SK-N-SH treated with all-trans-retinoic acid at 6 μM for 48 hours (cell line): ENCODE data around the gene PCDHA12.

ENCODE experiments used
- ATAC-seq: fragments of 200-7000 bp; cut with Tn5 transposase; 3 replicates; pipeline ENCODE4 v1.9.1; 2020; ENCODE audit warnings: mild to moderate bottlenecking, moderate library complexity
- BACH2 ChIP-seq: fragments of 250-450 bp; sonication (Bioruptor Pico); IDR thresholded peaks from 2 replicates; pipeline ENCODE4 v1.9.0; 2021; ENCODE audit warnings: mild to moderate bottlenecking, borderline replicate concordance
- CSDC2 ChIP-seq: fragments of 250-450 bp; sonication (Bioruptor Pico); IDR thresholded peaks from 2 replicates; pipeline ENCODE4 v1.5.0; 2020; ENCODE audit warnings: mild to moderate bottlenecking, moderate library complexity
- ESRRG ChIP-seq: fragments of 250-450 bp; sonication (Bioruptor Pico); IDR thresholded peaks from 2 replicates; pipeline ENCODE4 v1.6.1; 2021; ENCODE audit warnings: mild to moderate bottlenecking
- ISL1 ChIP-seq: fragments of 250-450 bp; sonication (Bioruptor Pico); IDR thresholded peaks from 2 replicates; pipeline ENCODE4 v2.1.2; 2022; ENCODE audit warnings: mild to moderate bottlenecking, moderate library complexity
- OSR1 ChIP-seq: fragments of 250-450 bp; sonication (Bioruptor Pico); IDR thresholded peaks from 2 replicates; pipeline ENCODE4 v1.8.0; 2022; ENCODE audit warnings: moderate library complexity, mild to moderate bottlenecking, inconsistent platforms
- PPARA ChIP-seq: fragments of 250-450 bp; sonication (Bioruptor Pico); IDR thresholded peaks from 2 replicates; pipeline ENCODE4 v1.5.0; 2020; ENCODE audit warnings: mild to moderate bottlenecking, borderline replicate concordance
- RARB ChIP-seq: fragments of 250-450 bp; sonication (Bioruptor Pico); IDR thresholded peaks from 2 replicates; pipeline ENCODE4 v1.8.0; 2021; ENCODE audit warnings: mild to moderate bottlenecking, moderate library complexity
- SNAI2 ChIP-seq: fragments of 250-450 bp; sonication (Bioruptor Pico); IDR thresholded peaks from 2 replicates; pipeline ENCODE4 v1.5.0; 2020; ENCODE audit warnings: mild to moderate bottlenecking, moderate library complexity
- TCF4 ChIP-seq: fragments of 250-450 bp; sonication (Bioruptor Pico); IDR thresholded peaks from 2 replicates; pipeline ENCODE4 v1.8.0; 2021; ENCODE audit warnings: mild to moderate bottlenecking, moderate library complexity, borderline replicate concordance
- TOX ChIP-seq: fragments of 250-450 bp; sonication (Bioruptor Pico); IDR thresholded peaks from 2 replicates; pipeline ENCODE4 v1.8.0; 2021; ENCODE audit warnings: mild to moderate bottlenecking, moderate library complexity, borderline replicate concordance
- ZC3H10 ChIP-seq: fragments of 250-450 bp; sonication (Bioruptor Pico); IDR thresholded peaks from 2 replicates; pipeline ENCODE4 v1.5.1; 2021; ENCODE audit warnings: mild to moderate bottlenecking, moderate library complexity
- ZFP3 ChIP-seq: fragments of 250-450 bp; sonication (Bioruptor Pico); IDR thresholded peaks from 2 replicates; pipeline ENCODE4 v1.5.0; 2020; ENCODE audit warnings: mild to moderate bottlenecking, moderate library complexity
- ZFP30 ChIP-seq: fragments of 450-650 bp; formaldehyde crosslinking; IDR thresholded peaks from 2 replicates; pipeline ENCODE4 v1.5.0; 2022; ENCODE audit warnings: mild to moderate bottlenecking, moderate library complexity
- ZNF70 ChIP-seq: fragments of 450-650 bp; formaldehyde crosslinking; IDR thresholded peaks from 2 replicates; pipeline ENCODE4 v1.5.0; 2020; ENCODE audit warnings: mild to moderate bottlenecking, moderate library complexity
- ZNF8 ChIP-seq: fragments of 450-650 bp; formaldehyde crosslinking; IDR thresholded peaks from 2 replicates; pipeline ENCODE4 v1.5.0; 2020; ENCODE audit warnings: mild to moderate bottlenecking, moderate library complexity
- TF ChIP-seq, protein P1 (sequence below): fragments of 250-450 bp; sonication (Bioruptor Pico); IDR thresholded peaks from 2 replicates; pipeline ENCODE4 v1.8.0; 2021; ENCODE audit warnings: low read depth, mild to moderate bottlenecking, moderate library complexity, borderline replicate concordance
- TF ChIP-seq, protein P2 (sequence below): fragments of 250-450 bp; sonication (Bioruptor Pico); IDR thresholded peaks from 2 replicates; pipeline ENCODE4 v1.5.1; 2020; ENCODE audit warnings: low read depth, mild to moderate bottlenecking, moderate library complexity
- TF ChIP-seq, protein P3 (sequence below): fragments of 250-450 bp; sonication (Bioruptor Pico); IDR thresholded peaks from 2 replicates; pipeline ENCODE4 v1.5.0; 2020; ENCODE audit warnings: mild to moderate bottlenecking, moderate library complexity
- TF ChIP-seq, protein P4 (sequence below): fragments of 250-450 bp; sonication (Bioruptor Pico); IDR thresholded peaks from 2 replicates; pipeline ENCODE4 v1.8.0; 2020; ENCODE audit warnings: mild to moderate bottlenecking, moderate library complexity, borderline replicate concordance
- TF ChIP-seq, protein P5 (sequence below): fragments of 250-450 bp; sonication (Bioruptor Pico); IDR thresholded peaks from 2 replicates; pipeline ENCODE4 v1.5.1; 2021; ENCODE audit warnings: mild to moderate bottlenecking, moderate library complexity

PCDHA12 gene, protein sequence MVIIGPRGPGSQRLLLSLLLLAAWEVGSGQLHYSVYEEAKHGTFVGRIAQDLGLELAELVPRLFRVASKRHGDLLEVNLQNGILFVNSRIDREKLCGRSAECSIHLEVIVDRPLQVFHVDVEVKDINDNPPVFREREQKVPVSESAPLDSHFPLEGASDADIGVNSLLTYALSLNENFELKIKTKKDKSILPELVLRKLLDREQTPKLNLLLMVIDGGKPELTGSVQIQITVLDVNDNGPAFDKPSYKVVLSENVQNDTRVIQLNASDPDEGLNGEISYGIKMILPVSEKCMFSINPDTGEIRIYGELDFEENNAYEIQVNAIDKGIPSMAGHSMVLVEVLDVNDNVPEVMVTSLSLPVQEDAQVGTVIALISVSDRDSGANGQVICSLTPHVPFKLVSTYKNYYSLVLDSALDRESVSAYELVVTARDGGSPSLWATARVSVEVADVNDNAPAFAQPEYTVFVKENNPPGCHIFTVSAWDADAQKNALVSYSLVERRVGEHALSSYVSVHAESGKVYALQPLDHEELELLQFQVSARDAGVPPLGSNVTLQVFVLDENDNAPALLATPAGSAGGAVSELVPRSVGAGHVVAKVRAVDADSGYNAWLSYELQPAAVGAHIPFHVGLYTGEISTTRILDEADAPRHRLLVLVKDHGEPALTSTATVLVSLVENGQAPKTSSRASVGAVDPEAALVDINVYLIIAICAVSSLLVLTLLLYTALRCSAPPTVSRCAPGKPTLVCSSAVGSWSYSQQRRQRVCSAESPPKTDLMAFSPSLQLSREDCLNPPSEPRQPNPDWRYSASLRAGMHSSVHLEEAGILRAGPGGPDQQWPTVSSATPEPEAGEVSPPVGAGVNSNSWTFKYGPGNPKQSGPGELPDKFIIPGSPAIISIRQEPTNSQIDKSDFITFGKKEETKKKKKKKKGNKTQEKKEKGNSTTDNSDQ

DNA sequence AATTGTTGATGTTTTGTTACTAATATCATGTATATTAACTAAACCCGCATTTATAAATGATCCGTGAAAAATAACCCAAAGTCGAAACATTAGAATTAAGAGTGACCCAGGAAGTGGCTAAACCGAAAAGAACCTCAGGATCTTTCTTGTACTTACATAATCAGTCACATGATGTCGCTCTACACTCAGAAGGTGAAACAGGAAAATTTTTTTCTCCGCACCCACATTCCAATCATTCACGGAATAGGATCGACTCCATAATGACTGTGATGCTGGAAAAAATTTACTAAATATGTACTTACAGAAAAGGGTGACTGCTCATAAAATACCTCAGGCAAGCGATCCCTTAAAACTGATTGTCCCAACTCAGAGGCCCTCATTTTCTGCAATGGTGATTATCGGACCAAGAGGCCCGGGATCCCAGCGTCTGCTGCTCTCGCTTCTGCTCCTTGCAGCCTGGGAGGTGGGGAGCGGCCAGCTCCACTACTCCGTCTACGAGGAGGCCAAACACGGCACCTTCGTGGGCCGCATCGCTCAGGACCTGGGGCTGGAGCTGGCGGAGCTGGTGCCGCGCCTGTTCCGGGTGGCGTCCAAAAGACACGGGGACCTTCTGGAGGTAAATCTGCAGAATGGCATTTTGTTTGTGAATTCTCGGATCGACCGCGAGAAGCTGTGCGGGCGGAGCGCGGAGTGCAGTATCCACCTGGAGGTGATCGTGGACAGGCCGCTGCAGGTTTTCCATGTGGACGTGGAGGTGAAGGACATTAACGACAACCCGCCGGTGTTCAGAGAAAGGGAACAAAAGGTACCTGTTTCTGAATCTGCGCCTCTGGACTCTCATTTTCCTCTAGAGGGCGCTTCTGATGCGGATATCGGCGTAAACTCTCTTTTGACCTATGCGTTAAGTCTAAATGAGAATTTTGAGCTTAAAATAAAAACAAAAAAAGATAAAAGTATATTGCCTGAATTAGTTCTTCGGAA lies at the start of gene PCDHA12:
PCDHA12 (plus strand) TSS at position 224 of the 981 bp plus-strand sequence; CDS start at position 389, 165 bp downstream.
- ATAC-seq: peak; percentile 80
- TF ChIP-seq BACH2: no peak
- TF ChIP-seq TOX (CRISPR knock-in tag): no peak
- TF ChIP-seq, protein P1, sequence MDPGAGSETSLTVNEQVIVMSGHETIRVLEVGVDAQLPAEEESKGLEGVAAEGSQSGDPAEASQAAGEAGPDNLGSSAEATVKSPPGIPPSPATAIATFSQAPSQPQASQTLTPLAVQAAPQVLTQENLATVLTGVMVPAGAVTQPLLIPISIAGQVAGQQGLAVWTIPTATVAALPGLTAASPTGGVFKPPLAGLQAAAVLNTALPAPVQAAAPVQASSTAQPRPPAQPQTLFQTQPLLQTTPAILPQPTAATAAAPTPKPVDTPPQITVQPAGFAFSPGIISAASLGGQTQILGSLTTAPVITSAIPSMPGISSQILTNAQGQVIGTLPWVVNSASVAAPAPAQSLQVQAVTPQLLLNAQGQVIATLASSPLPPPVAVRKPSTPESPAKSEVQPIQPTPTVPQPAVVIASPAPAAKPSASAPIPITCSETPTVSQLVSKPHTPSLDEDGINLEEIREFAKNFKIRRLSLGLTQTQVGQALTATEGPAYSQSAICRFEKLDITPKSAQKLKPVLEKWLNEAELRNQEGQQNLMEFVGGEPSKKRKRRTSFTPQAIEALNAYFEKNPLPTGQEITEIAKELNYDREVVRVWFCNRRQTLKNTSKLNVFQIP (CRISPR knock-in tag): no peak
- TF ChIP-seq ISL1 (CRISPR knock-in tag): no peak
- TF ChIP-seq, protein P2, sequence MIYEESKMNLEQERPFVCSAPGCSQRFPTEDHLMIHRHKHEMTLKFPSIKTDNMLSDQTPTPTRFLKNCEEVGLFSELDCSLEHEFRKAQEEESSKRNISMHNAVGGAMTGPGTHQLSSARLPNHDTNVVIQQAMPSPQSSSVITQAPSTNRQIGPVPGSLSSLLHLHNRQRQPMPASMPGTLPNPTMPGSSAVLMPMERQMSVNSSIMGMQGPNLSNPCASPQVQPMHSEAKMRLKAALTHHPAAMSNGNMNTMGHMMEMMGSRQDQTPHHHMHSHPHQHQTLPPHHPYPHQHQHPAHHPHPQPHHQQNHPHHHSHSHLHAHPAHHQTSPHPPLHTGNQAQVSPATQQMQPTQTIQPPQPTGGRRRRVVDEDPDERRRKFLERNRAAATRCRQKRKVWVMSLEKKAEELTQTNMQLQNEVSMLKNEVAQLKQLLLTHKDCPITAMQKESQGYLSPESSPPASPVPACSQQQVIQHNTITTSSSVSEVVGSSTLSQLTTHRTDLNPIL (CRISPR knock-in tag): no peak
- TF ChIP-seq, protein P3, sequence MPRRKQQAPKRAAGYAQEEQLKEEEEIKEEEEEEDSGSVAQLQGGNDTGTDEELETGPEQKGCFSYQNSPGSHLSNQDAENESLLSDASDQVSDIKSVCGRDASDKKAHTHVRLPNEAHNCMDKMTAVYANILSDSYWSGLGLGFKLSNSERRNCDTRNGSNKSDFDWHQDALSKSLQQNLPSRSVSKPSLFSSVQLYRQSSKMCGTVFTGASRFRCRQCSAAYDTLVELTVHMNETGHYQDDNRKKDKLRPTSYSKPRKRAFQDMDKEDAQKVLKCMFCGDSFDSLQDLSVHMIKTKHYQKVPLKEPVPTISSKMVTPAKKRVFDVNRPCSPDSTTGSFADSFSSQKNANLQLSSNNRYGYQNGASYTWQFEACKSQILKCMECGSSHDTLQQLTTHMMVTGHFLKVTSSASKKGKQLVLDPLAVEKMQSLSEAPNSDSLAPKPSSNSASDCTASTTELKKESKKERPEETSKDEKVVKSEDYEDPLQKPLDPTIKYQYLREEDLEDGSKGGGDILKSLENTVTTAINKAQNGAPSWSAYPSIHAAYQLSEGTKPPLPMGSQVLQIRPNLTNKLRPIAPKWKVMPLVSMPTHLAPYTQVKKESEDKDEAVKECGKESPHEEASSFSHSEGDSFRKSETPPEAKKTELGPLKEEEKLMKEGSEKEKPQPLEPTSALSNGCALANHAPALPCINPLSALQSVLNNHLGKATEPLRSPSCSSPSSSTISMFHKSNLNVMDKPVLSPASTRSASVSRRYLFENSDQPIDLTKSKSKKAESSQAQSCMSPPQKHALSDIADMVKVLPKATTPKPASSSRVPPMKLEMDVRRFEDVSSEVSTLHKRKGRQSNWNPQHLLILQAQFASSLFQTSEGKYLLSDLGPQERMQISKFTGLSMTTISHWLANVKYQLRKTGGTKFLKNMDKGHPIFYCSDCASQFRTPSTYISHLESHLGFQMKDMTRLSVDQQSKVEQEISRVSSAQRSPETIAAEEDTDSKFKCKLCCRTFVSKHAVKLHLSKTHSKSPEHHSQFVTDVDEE: no peak
- no peak for TF ChIP-seq CSDC2
- TF ChIP-seq ZFP30 (CRISPR knock-in tag): no peak
- TF ChIP-seq RARB (CRISPR knock-in tag): no peak
- TF ChIP-seq, protein P4, sequence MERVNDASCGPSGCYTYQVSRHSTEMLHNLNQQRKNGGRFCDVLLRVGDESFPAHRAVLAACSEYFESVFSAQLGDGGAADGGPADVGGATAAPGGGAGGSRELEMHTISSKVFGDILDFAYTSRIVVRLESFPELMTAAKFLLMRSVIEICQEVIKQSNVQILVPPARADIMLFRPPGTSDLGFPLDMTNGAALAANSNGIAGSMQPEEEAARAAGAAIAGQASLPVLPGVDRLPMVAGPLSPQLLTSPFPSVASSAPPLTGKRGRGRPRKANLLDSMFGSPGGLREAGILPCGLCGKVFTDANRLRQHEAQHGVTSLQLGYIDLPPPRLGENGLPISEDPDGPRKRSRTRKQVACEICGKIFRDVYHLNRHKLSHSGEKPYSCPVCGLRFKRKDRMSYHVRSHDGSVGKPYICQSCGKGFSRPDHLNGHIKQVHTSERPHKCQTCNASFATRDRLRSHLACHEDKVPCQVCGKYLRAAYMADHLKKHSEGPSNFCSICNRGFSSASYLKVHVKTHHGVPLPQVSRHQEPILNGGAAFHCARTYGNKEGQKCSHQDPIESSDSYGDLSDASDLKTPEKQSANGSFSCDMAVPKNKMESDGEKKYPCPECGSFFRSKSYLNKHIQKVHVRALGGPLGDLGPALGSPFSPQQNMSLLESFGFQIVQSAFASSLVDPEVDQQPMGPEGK (CRISPR knock-in tag): no peak
- TF ChIP-seq ZC3H10 (CRISPR knock-in tag): no peak
- TF ChIP-seq TCF4 (CRISPR knock-in tag): no peak
- TF ChIP-seq ZNF8 (CRISPR knock-in tag): no peak
- no peak for TF ChIP-seq ZFP3 (CRISPR knock-in tag)
- TF ChIP-seq, protein P5, sequence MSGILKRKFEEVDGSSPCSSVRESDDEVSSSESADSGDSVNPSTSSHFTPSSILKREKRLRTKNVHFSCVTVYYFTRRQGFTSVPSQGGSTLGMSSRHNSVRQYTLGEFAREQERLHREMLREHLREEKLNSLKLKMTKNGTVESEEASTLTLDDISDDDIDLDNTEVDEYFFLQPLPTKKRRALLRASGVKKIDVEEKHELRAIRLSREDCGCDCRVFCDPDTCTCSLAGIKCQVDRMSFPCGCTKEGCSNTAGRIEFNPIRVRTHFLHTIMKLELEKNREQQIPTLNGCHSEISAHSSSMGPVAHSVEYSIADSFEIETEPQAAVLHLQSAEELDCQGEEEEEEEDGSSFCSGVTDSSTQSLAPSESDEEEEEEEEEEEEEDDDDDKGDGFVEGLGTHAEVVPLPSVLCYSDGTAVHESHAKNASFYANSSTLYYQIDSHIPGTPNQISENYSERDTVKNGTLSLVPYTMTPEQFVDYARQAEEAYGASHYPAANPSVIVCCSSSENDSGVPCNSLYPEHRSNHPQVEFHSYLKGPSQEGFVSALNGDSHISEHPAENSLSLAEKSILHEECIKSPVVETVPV (CRISPR knock-in tag): no peak
- no peak for TF ChIP-seq ZNF70 (CRISPR knock-in tag)

DNA sequence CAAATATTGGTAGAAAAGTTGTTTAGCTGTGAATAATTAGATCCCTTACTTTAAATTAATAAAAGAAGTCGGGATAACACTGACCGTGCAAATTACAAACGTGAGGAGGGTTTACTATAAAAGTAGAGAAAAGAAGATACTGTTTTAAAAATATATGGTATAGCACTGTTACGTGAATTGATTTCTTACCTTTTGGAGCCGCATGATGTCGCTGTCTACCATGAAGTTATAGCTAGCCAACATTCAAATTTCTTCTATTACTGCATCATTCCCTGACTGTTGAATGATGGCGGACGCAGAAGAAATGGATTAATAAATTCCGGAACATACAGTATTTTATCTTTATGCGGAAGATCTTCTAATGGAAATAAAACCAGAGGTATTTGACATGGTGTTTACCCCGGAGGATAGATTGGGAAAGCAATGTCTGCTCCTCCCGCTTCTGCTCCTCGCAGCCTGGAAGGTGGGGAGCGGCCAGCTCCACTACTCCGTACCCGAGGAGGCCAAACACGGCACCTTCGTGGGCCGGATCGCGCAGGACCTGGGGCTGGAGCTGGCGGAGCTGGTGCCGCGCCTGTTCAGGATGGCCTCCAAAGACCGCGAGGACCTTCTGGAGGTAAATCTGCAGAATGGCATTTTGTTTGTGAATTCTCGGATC lies 47.3 kb upstream of the PCDHA12 start, which contains the start of gene PCDHA6:
PCDHA6 (plus strand) TSS at position 257 of the 658 bp plus-strand sequence; CDS start at position 389, 132 bp downstream.
- no peak for ATAC-seq
- TF ChIP-seq ZNF8 (CRISPR knock-in tag) (no peak), PPARA (CRISPR knock-in tag) (no peak), SNAI2 (no peak), ZFP3 (CRISPR knock-in tag) (no peak), ZNF70 (CRISPR knock-in tag) (no peak), OSR1 (CRISPR knock-in tag) (no peak), CSDC2 (no peak), BACH2 (no peak), ESRRG (CRISPR knock-in tag) (no peak)
- TF ChIP-seq, protein P4 (CRISPR knock-in tag): no peak
- TF ChIP-seq, protein P3: no peak
